BJ (cell line): Measurements from ENCODE around the gene TXNL4B. TPM values are rescaled to one million over a fixed set of nuclear protein-coding genes. Genes with fewer than 3 reads are reported as not detected.

Source experiments
- CTCF ChIA-PET: fragments of 350-600 bp; formaldehyde crosslinking; extraction: SDS; loops from one replicate; lab custom pipeline; 2021; ENCODE audit warnings: antibody characterized with exemption, inconsistent platforms; lab: Yijun Ruan, JAX
- POLR2A ChIA-PET: fragments of 300-600 bp; sonication (Branson Sonifier 250); formaldehyde crosslinking; extraction: SDS; loops from one replicate; lab custom pipeline; 2021; ENCODE audit warnings: antibody characterized with exemption; lab: Charles Lee
- DNase-seq: peaks from one replicate; pipeline ENCODE4 v3.0.0-alpha.2; 2011; ENCODE audit warnings: low read depth
- H3K27me3 ChIP-seq: 2 replicates; pipeline ENCODE4 v1.6.0; 2011; ENCODE audit warnings: low read length; ENCODE audit not compliant: control insufficient read depth, insufficient read depth
- H3K36me3 ChIP-seq: 2 replicates; pipeline ENCODE4 v1.5.1; 2011; ENCODE audit warnings: low read length; ENCODE audit not compliant: control insufficient read depth, insufficient read depth
- H3K4me3 ChIP-seq: 2 replicates; pipeline ENCODE4 v1.5.1; 2011; ENCODE audit warnings: low read depth, mild to moderate bottlenecking, control low read depth, low read length
- CTCF ChIP-seq: IDR thresholded peaks from 2 replicates; pipeline ENCODE4 v1.5.1; 2011; ENCODE audit warnings: low read depth, mild to moderate bottlenecking, control low read depth, inconsistent platforms, low read length, moderate library complexity; ENCODE audit not compliant: insufficient read depth
- polyA plus RNA-seq: library from polyadenylated mRNA; depleted of rRNA; stranded (reverse); fragments of >200 nt; gene quantifications from 2 replicates; pipeline ENCODE4 v1.2.3, GENCODE V29; 2011

The TXNL4B gene
- polyA plus RNA-seq, 1 experiment, result 8.3 TPM

- ChIA-PET CTCF (interaction anchor here (0.7 to 1.7 kb wide), 3 partner anchors 11 to 1826 kb away, joined by 4 read pairs; no protein-coding TSS in a partner anchor), POLR2A (no interaction called here)
- no peak for DNase-seq
- H3K4me3 ChIP-seq, result no peak overlapping the region
- H3K36me3 ChIP-seq, result no peaks in the 10 kb centered on the region
- H3K27me3 ChIP-seq, result no peaks in the 10 kb centered on the region
- no peak for TF ChIP-seq CTCF
These were observed 36.7 kb upstream of the TXNL4B start for GRCh38 chr16:72129976-72130656.

GRCh38 chr16:72128701-72129100 is 35.3 kb upstream of the TXNL4B start:
- H3K27me3 ChIP-seq, result no peaks in the 10 kb centered on the region
- no peak for DNase-seq
- no peak overlapping the region for H3K4me3 ChIP-seq
- H3K36me3 ChIP-seq, result no peaks in the 10 kb centered on the region
- TF ChIP-seq CTCF, result no peak
- POLR2A ChIA-PET, result interaction anchor here (0.6 kb wide), 1 partner anchor 292 kb away, joined by 3 read pairs; no protein-coding TSS in a partner anchor
- CTCF ChIA-PET, result interaction anchor here (0.5 to 1.0 kb wide), 2 partner anchors 338 to 1914 kb away, joined by 3 read pairs; no protein-coding TSS in a partner anchor

GRCh38 chr16:72126429-72126765 is 33.0 kb upstream of the TXNL4B start:
- TF ChIP-seq CTCF, result no peak
- CTCF ChIA-PET, result interaction anchor here (0.8 to 2.9 kb wide), 2 partner anchors 342 to 1746 kb away, joined by 3 to 27 read pairs; no protein-coding TSS in a partner anchor
- Histone ChIP-seq H3K4me3 (no peak overlapping the region), H3K27me3 (no peaks in the 10 kb centered on the region), H3K36me3 (no peaks in the 10 kb centered on the region)
- POLR2A ChIA-PET, result no interaction called here
- DNase-seq, result no peak

GRCh38 chr16:72125635-72126428 is 32.4 kb upstream of the TXNL4B start:
- CTCF ChIA-PET, result interaction anchor here (0.7 to 2.9 kb wide), 18 partner anchors 9 to 1909 kb away, joined by 3 to 27 read pairs (median 4); no protein-coding TSS in a partner anchor
- Histone ChIP-seq H3K27me3 (no peaks in the 10 kb centered on the region), H3K4me3 (no peak overlapping the region), H3K36me3 (no peaks in the 10 kb centered on the region)
- TF ChIP-seq CTCF, result no peak
- POLR2A ChIA-PET, result no interaction called here
- DNase-seq, result no peak
